Progenitor cell of endocrine pancreas (in vitro differentiated cells): Measurements from ENCODE around the gene ZFYVE27. TPM values are rescaled to one million over a fixed set of nuclear protein-coding genes. Genes with fewer than 3 reads are reported as not detected.

Experiments used
- DNase-seq: peaks from one replicate; pipeline ENCODE4 v3.0.0; 2021; ENCODE audit warnings: low spot score; ENCODE audit not compliant: unreplicated experiment
- H3K27ac Mint-ChIP-seq: 2 replicates; pipeline ENCODE4 v1.8.0; 2021; ENCODE audit warnings: mild to moderate bottlenecking, moderate library complexity, mixed read lengths
- H3K27me3 Mint-ChIP-seq: 2 replicates; pipeline ENCODE4 v1.8.0; 2021; ENCODE audit warnings: mixed read lengths
- H3K36me3 Mint-ChIP-seq: 2 replicates; pipeline ENCODE4 v1.8.0; 2022; ENCODE audit warnings: mixed read lengths; ENCODE audit not compliant: insufficient read depth
- H3K4me1 Mint-ChIP-seq: 2 replicates; pipeline ENCODE4 v1.8.0; 2021; ENCODE audit warnings: low read depth, mixed read lengths
- H3K4me3 Mint-ChIP-seq: 2 replicates; pipeline ENCODE4 v1.8.0; 2021; ENCODE audit warnings: low read depth, mild to moderate bottlenecking, moderate library complexity, mixed read lengths
- H3K9me3 Mint-ChIP-seq: 2 replicates; pipeline ENCODE4 v1.8.0; 2021; ENCODE audit warnings: low read depth, mixed read lengths
- CTCF ChIP-seq: fragments of 200-600 bp; sonication (generic); IDR thresholded peaks from one replicate; pipeline ENCODE4 v1.5.0; 2021; ENCODE audit warnings: antibody characterized with exemption, mild to moderate bottlenecking; ENCODE audit not compliant: unreplicated experiment
- total RNA-seq: library from RNA; stranded (reverse); gene quantifications from 2 replicates; pipeline ENCODE4 v1.2.1, GENCODE V29; 2021

Gene ZFYVE27
- total RNA-seq, 1 donor from 2014 or later: 43.4 TPM

- peaks cover 7% of the 10 kb centered on the region for H3K9me3 Mint-ChIP-seq
- H3K27ac Mint-ChIP-seq: no peak overlapping the region
- TF ChIP-seq CTCF: no peak
- peaks cover 21% of the 10 kb centered on the region for H3K27me3 Mint-ChIP-seq
- no peak for DNase-seq
- peaks cover 12% of the 10 kb centered on the region for H3K4me1 Mint-ChIP-seq
- H3K36me3 Mint-ChIP-seq: peaks cover 3% of the 10 kb centered on the region
- H3K4me3 Mint-ChIP-seq: no peak overlapping the region
Measured at GRCh38 chr10:97734021-97734420, 2.9 kb upstream of the ZFYVE27 start.

- Mint-ChIP-seq H3K4me1 (peaks cover 12% of the 10 kb centered on the region), H3K36me3 (peaks cover 9% of the 10 kb centered on the region), H3K27ac (no peak overlapping the region), H3K4me3 (peak overlapping the region; percentile 88), H3K9me3 (peaks cover 7% of the 10 kb centered on the region), H3K27me3 (peaks cover 21% of the 10 kb centered on the region)
- TF ChIP-seq CTCF: no peak
- DNase-seq: no peak
Measured at GRCh38 chr10:97736403-97736901, 476 bp upstream of the ZFYVE27 start.

- H3K9me3 Mint-ChIP-seq: peaks cover 7% of the 10 kb centered on the region
- no peak for DNase-seq
- TF ChIP-seq CTCF: no peak
- peaks cover 19% of the 10 kb centered on the region for H3K27me3 Mint-ChIP-seq
- peak overlapping the region; percentile 88 for H3K4me3 Mint-ChIP-seq
- H3K36me3 Mint-ChIP-seq: peaks cover 9% of the 10 kb centered on the region
- H3K27ac Mint-ChIP-seq: peak overlapping the region; percentile 35
- H3K4me1 Mint-ChIP-seq: peaks cover 12% of the 10 kb centered on the region
Measured at GRCh38 chr10:97737770-97738265, 890 bp downstream of the ZFYVE27 start.

GRCh38 chr10:97738616-97739015, 1.7 kb downstream of the ZFYVE27 start:
- peaks cover 13% of the 10 kb centered on the region for H3K36me3 Mint-ChIP-seq
- peaks cover 12% of the 10 kb centered on the region for H3K4me1 Mint-ChIP-seq
- H3K27ac Mint-ChIP-seq: no peak overlapping the region
- no peak for DNase-seq
- peaks cover 7% of the 10 kb centered on the region for H3K9me3 Mint-ChIP-seq
- H3K27me3 Mint-ChIP-seq: peaks cover 19% of the 10 kb centered on the region
- H3K4me3 Mint-ChIP-seq: peak overlapping the region; percentile 88
- TF ChIP-seq CTCF: no peak

GRCh38 chr10:97740613-97741012, 3.7 kb downstream of the ZFYVE27 start:
- Mint-ChIP-seq H3K9me3 (peaks cover 6% of the 10 kb centered on the region), H3K4me1 (peaks cover 12% of the 10 kb centered on the region), H3K27me3 (peaks cover 7% of the 10 kb centered on the region), H3K27ac (peak overlapping the region; percentile 15), H3K4me3 (no peak overlapping the region), H3K36me3 (peaks cover 20% of the 10 kb centered on the region)
- no peak for DNase-seq
- no peak for TF ChIP-seq CTCF
